Right lobe of liver (tissue), 6 donors: ENCODE measurements around the gene INTS3. TPM values are rescaled to one million over a fixed set of nuclear protein-coding genes. Genes with fewer than 3 reads are reported as not detected.

ENCODE experiments used
- ATAC-seq, 4 donors: fragments of 200-7000 bp; cut with Tn5 transposase; one replicate each; pipeline ENCODE4 v1.9.1; 2020; ENCODE audit warnings: mild to moderate bottlenecking in 4 of 4, moderate library complexity in 4 of 4
- DNase-seq, 3 donors: peaks; one replicate each; pipeline ENCODE4 v3.0.0-alpha.2; 2020
- H3K27ac ChIP-seq, 3 donors: fragments of 200-600 bp; one replicate each; pipeline ENCODE4 v1.8.0; 2022
- H3K27me3 ChIP-seq, 2 donors: fragments of 200-600 bp; one replicate each; pipeline ENCODE4 v1.8.0; 2022
- H3K36me3 ChIP-seq, 4 donors: fragments of 200-600 bp; sonication (generic) in 1 of 4; one replicate each; pipeline versions ENCODE4 v1.5.1 to v1.8.0; 2017 to 2022; ENCODE audit warnings: control low read depth in 1 of 4
- H3K4me1 ChIP-seq, 4 donors: fragments of 200-600 bp; sonication (generic) in 1 of 4; one replicate each; pipeline versions ENCODE4 v1.5.1 to v1.8.0; 2017 to 2022; ENCODE audit warnings: control low read depth in 1 of 4
- H3K4me3 ChIP-seq, 3 donors: fragments of 200-600 bp; one replicate each; pipeline ENCODE4 v1.8.0; 2022
- H3K9me3 ChIP-seq, 4 donors: fragments of 200-600 bp; sonication (generic) in 1 of 4; one replicate each; pipeline versions ENCODE4 v1.5.1 to v1.8.0; 2017 to 2022; ENCODE audit warnings: control low read depth in 1 of 4
- CTCF ChIP-seq, 4 donors: fragments of 200-600 bp in 3 of 4; fragments of 450-650 bp in 1 of 4; IDR thresholded peaks; one replicate each; pipeline versions ENCODE4 v1.5.1 to v1.8.0; 2016 to 2022; ENCODE audit warnings: antibody characterized with exemption in 4 of 4, mild to moderate bottlenecking in 2 of 4
- POLR2A ChIP-seq: fragments of 450-650 bp; IDR thresholded peaks from one replicate; pipeline ENCODE4 v1.6.1; 2017; ENCODE audit warnings: antibody characterized with exemption, mild to moderate bottlenecking
- WGBS: methylation state at CpG from one replicate; pipeline ENCODE4 v1.1.6; 2018; ENCODE audit warnings: low coverage, low lambda C conversion rate; ENCODE audit not compliant: insufficient coverage; ENCODE audit errors: missing lambda C conversion rate; 5-methylcytosine and 5-hydroxymethylcytosine counted together
- intact Hi-C, 2 donors: fragments of 100-400 bp; cut with DNase I; formaldehyde crosslinking; loops; one replicate each; pipeline versions ENCODE4 v1.11.2 to v1.14.1; 2022
- total RNA-seq, 6 experiments: library from RNA; depleted of rRNA in 2 of 6; stranded (reverse); fragments of >200 nt in 2 of 6; fragmentation: NEBNext Ultra II Directional in 3 of 6; extraction: Animal tissue kit (Norgen Biotek cat#: 25700) in 3 of 6; gene quantifications; one replicate each; pipeline versions ENCODE4 v1.1.0 to v1.2.4, GENCODE V29; 2016 to 2023
- donor health status: DM: no; HTN: yes; CAD: no.
- donor health status: DM: no; HTN: no; CAD: no.
- donor health status: DM: no; HTN: no; CAD: no.
- donor health status: DM: no; HTN: yes; CAD: no.
- donor health status: DM: no; HTN: yes; CAD: no.

Gene INTS3
- total RNA-seq, 6 experiments from 2014 or later: 16.5 to 29.1 (median 22.6) TPM

DNA sequence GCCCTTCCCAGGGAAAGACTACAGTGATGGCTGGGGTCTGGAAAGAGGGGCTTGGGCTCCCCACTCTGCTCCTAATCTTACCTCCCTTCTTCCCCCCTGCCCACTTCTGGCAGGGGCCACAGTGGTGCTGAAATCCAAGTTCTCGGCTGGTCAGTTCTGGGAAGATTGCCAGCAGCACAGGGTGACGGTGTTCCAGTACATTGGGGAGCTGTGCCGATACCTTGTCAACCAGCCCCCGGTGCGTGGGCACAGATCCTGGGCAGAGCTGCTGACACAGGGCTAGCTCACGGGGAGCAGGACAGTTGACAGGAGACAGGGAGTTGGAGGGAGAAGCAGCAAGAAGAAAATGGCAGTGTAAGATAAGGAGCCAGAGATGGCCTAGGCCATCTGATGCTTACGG, 49.8 kb downstream of the INTS3 start:
- H3K9me3 ChIP-seq: no peaks in the 10 kb centered on the region
- peaks cover 0 to 5% (median 2%) of the 10 kb centered on the region in 4 donors for H3K36me3 ChIP-seq
- no peaks in the 10 kb centered on the region for H3K27me3 ChIP-seq
- H3K4me1 ChIP-seq: peaks cover 0 to 50% (median 20%) of the 10 kb centered on the region in 4 donors
- WGBS: 25% methylated on average over 6 of the region's 7 CpGs
- H3K4me3 ChIP-seq: peak overlapping the region in 1 of 3 donors; percentile 10
- intact Hi-C loops: loop anchor here in 1 of 2 donors (10.0 kb wide), 1 partner anchor 103 kb away; the partner anchor contains the start of genes ILF2 and NPR1
- TF ChIP-seq POLR2A: peak; percentile 48
- no peak for TF ChIP-seq CTCF (IDR thresholded peaks at IDR 0.05)
- H3K27ac ChIP-seq: peak overlapping the region; percentile 6 to 70 (median 40)
- DNase-seq: peak; percentile 86 to 92 (median 87)
- peak; percentile 41 to 62 (median 57) for ATAC-seq

GRCh38 chr1:153778051-153778823, 50.4 kb downstream of the INTS3 start:
- intact Hi-C loops: loop anchor here in 1 of 2 donors (10.0 kb wide), 1 partner anchor 103 kb away; the partner anchor contains the start of genes ILF2 and NPR1
- Histone ChIP-seq H3K4me3 (peak overlapping the region in 1 of 3 donors; percentile 10), H3K27ac (peak overlapping the region; percentile 6 to 70 (median 40)), H3K9me3 (no peaks in the 10 kb centered on the region), H3K36me3 (peaks cover 0 to 2% (median 0%) of the 10 kb centered on the region in 4 donors), H3K27me3 (no peaks in the 10 kb centered on the region), H3K4me1 (peaks cover 0 to 50% (median 20%) of the 10 kb centered on the region in 4 donors)
- DNase-seq (peak in 1 of 3 donors; percentile 58), ATAC-seq (no peak)
- TF ChIP-seq POLR2A (no peak), CTCF (IDR thresholded peaks at IDR 0.05) (no peak)
- WGBS: 59% methylated on average over 6 of the region's 22 CpGs

DNA sequence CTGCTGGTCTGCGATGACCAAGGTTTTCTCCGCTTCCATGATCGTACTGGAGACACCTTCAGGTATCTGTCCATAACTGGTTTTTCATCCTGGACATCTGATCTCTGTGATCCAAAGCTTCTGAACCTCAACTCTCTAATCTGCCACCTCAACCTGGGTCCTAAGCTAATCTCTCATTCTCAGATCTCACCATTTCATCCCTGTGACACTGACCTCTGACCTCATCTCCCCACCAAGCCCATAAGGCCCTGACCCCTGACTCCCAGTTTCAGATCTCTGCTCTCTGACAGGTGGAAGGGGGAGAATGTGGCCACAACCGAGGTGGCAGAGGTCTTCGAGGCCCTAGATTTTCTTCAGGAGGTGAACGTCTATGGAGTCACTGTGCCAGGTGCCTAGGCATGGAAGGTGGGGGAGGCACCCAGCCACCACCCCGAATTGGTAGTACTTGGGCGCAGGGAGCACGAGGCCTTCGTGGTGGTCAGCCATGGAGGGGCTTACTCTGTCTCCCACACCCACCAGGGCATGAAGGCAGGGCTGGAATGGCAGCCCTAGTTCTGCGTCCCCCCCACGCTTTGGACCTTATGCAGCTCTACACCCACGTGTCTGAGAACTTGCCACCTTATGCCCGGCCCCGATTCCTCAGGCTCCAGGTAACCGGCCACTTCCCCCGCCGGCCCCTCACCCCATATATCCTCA, 51.1 kb downstream of the INTS3 start:
- DNase-seq (peak in 1 of 3 donors; percentile 35), ATAC-seq (no peak)
- H3K9me3 ChIP-seq: no peaks in the 10 kb centered on the region
- no peak overlapping the region for H3K4me3 ChIP-seq
- WGBS: 89% methylated on average over 11 of the region's 18 CpGs
- intact Hi-C loops: loop anchor here in 1 of 2 donors (10.0 kb wide), 1 partner anchor 104 kb away; the partner anchor contains the start of genes ILF2 and NPR1
- H3K4me1 ChIP-seq: peaks cover 0 to 50% (median 20%) of the 10 kb centered on the region in 4 donors
- H3K36me3 ChIP-seq: no peaks in the 10 kb centered on the region
- no peaks in the 10 kb centered on the region for H3K27me3 ChIP-seq
- H3K27ac ChIP-seq: peak overlapping the region in 1 of 3 donors; percentile 70
- no peak for TF ChIP-seq CTCF (IDR thresholded peaks at IDR 0.05)
- TF ChIP-seq POLR2A: no peak

DNA sequence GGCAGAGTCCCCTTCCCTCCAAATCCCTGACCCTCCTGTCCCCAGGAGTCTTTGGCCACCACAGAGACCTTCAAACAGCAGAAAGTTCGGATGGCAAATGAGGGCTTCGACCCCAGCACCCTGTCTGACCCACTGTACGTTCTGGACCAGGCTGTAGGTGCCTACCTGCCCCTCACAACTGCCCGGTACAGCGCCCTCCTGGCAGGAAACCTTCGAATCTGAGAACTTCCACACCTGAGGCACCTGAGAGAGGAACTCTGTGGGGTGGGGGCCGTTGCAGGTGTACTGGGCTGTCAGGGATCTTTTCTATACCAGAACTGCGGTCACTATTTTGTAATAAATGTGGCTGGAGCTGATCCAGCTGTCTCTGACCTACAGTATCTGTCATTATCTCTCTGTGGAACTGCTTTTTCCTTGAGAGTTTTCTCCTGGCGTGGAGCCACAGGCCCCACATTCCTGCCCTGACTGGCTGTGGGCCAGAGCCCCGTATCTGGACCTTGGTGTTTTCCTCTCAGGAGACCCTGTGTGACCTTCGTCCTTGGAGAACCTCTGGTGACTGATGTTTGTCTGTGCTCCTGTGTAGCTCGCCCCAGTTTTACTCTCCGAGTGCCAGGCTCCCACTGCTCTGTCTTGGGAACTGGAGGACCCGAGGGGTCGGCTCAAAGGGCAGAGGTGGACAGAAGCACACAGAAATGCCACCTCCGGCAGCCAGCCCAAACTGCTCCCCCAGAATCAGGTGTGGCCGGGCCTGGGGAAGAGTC, 52.1 kb downstream of the INTS3 start:
- no peak overlapping the region for H3K4me3 ChIP-seq
- no peak for TF ChIP-seq POLR2A
- no peak for TF ChIP-seq CTCF (IDR thresholded peaks at IDR 0.05)
- H3K9me3 ChIP-seq: no peaks in the 10 kb centered on the region
- WGBS: 34% methylated on average over 13 of the region's 17 CpGs
- peak in 3 of 4 donors; percentile 1 to 7 (median 4) for ATAC-seq
- peaks cover 0 to 41% (median 20%) of the 10 kb centered on the region in 4 donors for H3K4me1 ChIP-seq
- H3K36me3 ChIP-seq: no peaks in the 10 kb centered on the region
- peak overlapping the region in 1 of 3 donors; percentile 33 for H3K27ac ChIP-seq
- intact Hi-C loops: loop anchor here in 1 of 2 donors (10.0 kb wide), 1 partner anchor 105 kb away; the partner anchor contains the start of genes ILF2 and NPR1
- DNase-seq: peak in 1 of 3 donors; percentile 59
- H3K27me3 ChIP-seq: no peaks in the 10 kb centered on the region
